H1 (cell line): ENCODE results near the gene DCN. TPM values are rescaled to one million over a fixed set of nuclear protein-coding genes. Genes with fewer than 3 reads are reported as not detected.

Experiments used
- CTCF ChIA-PET: fragments of 300-600 bp; sonication (Branson Sonifier 250); formaldehyde crosslinking; loops from one replicate; lab custom pipeline; 2021; ENCODE audit not compliant: partially characterized antibody; lab: Charles Lee
- POLR2A ChIA-PET: fragments of 300-600 bp; sonication (Branson Sonifier 250); formaldehyde crosslinking; loops from one replicate; lab custom pipeline; 2021; ENCODE audit warnings: inconsistent platforms; ENCODE audit not compliant: partially characterized antibody; lab: Charles Lee
- DNase-seq, 2 experiments: peaks; one replicate each; pipeline versions ENCODE4 v3.0.0 to v3.0.0-alpha.2; 2010 to 2022; ENCODE audit warnings: low spot score in 2 of 2, low read depth in 1 of 2, mixed read lengths in 1 of 2
- FAIRE-seq: peaks from 2 replicates; lab custom pipeline; 2011; peaks lifted over from hg19 to GRCh38; lab: Jason Lieb, UNC
- H2AFZ ChIP-seq: 2 replicates; pipeline ENCODE4 v1.8.1; 2012; ENCODE audit warnings: low read length, inconsistent platforms
- H2AK5ac ChIP-seq: 2 replicates; pipeline ENCODE4 v1.6.1; 2013; ENCODE audit warnings: low read depth, low read length
- H2BK120ac ChIP-seq: replicated peaks from 2 replicates; pipeline ENCODE3; 2013; ENCODE audit warnings: low read depth, low read length, inconsistent platforms
- H2BK12ac ChIP-seq: 2 replicates; pipeline ENCODE4 v1.6.1; 2013; ENCODE audit warnings: low read depth, low read length
- H2BK15ac ChIP-seq: 2 replicates; pipeline ENCODE4 v1.6.1; 2013; ENCODE audit warnings: low read length
- H2BK20ac ChIP-seq: 2 replicates; pipeline ENCODE4 v1.6.1; 2013; ENCODE audit warnings: low read length
- H2BK5ac ChIP-seq: 2 replicates; pipeline ENCODE4 v1.6.1; 2013; ENCODE audit warnings: low read depth, low read length
- H3K14ac ChIP-seq: 2 replicates; pipeline ENCODE4 v1.6.1; 2013; ENCODE audit warnings: inconsistent platforms; ENCODE audit not compliant: insufficient read length
- H3K18ac ChIP-seq: 2 replicates; pipeline ENCODE4 v1.6.1; 2013; ENCODE audit warnings: low read length; ENCODE audit errors: extremely low read depth
- H3K23ac ChIP-seq: 2 replicates; pipeline ENCODE4 v1.6.1; 2013; ENCODE audit warnings: inconsistent platforms; ENCODE audit not compliant: insufficient read length
- H3K23me2 ChIP-seq: 2 replicates; pipeline ENCODE4 v1.6.1; 2013; ENCODE audit warnings: low read depth, low read length
- H3K27ac ChIP-seq: 2 replicates; pipeline ENCODE4 v1.6.1; 2011; ENCODE audit warnings: low read depth, low read length, inconsistent platforms
- H3K27me3 ChIP-seq, 4 experiments: replicated peaks in 1 of 4; 1 replicate in 1 of 4; 2 replicates in 3 of 4; pipeline versions ENCODE4 v1.6.1 to v1.8.1; 2011 to 2013; ENCODE audit warnings: low read length in 3 of 4, mild to moderate bottlenecking in 3 of 4, inconsistent platforms in 2 of 4, mixed read lengths in 2 of 4, moderate library complexity in 1 of 4; ENCODE audit not compliant: control insufficient read depth in 3 of 4, insufficient read depth in 3 of 4; ENCODE audit errors: extremely low read depth in 1 of 4
- H3K36me3 ChIP-seq, 4 experiments: 2 replicates each; pipeline versions ENCODE4 v1.6.1 to v1.8.1; 2011 to 2013; ENCODE audit warnings: mild to moderate bottlenecking in 4 of 4, low read length in 3 of 4, moderate library complexity in 2 of 4, control low read depth in 1 of 4, inconsistent platforms in 1 of 4; ENCODE audit not compliant: insufficient read depth in 4 of 4, control insufficient read depth in 2 of 4
- H3K4ac ChIP-seq: replicated peaks from 2 replicates; pipeline ENCODE3; 2013; ENCODE audit warnings: low read length, low read depth, mixed read lengths, inconsistent platforms; ENCODE audit not compliant: insufficient read length
- H3K4me1 ChIP-seq, 4 experiments: replicated peaks in 1 of 4; 1 replicate in 1 of 4; 2 replicates in 3 of 4; pipeline versions ENCODE4 v1.6.1 to v1.8.1; 2011 to 2013; ENCODE audit warnings: low read length in 3 of 4, inconsistent platforms in 2 of 4, mixed read lengths in 1 of 4; ENCODE audit not compliant: insufficient read depth in 4 of 4, control insufficient read depth in 3 of 4
- H3K4me2 ChIP-seq, 2 experiments: 2 replicates each; pipeline versions ENCODE4 v1.6.1 to v1.8.1; 2011 to 2013; ENCODE audit warnings: low read depth in 2 of 2, low read length in 2 of 2, control low read depth in 1 of 2, inconsistent platforms in 1 of 2, mild to moderate bottlenecking in 1 of 2; ENCODE audit not compliant: insufficient read depth in 1 of 2
- H3K4me3 ChIP-seq, 4 experiments: fragments of 200-600, 300-600 bp in 1 of 4; sonication (generic), shearing (Covaris generic), sonication (Bioruptor Twin) in 1 of 4; 2 replicates each; pipeline versions ENCODE4 v1.5.1 to v1.8.1; 2011 to 2016; ENCODE audit warnings: low read length in 4 of 4, low read depth in 3 of 4, control low read depth in 2 of 4, inconsistent platforms in 2 of 4, mild to moderate bottlenecking in 2 of 4, mixed read lengths in 1 of 4, moderate library complexity in 1 of 4; ENCODE audit not compliant: insufficient read depth in 2 of 4; ENCODE audit errors: extremely low read depth in 1 of 4
- H3K56ac ChIP-seq: replicated peaks from 2 replicates; pipeline ENCODE3; 2013; ENCODE audit warnings: low read depth, mild to moderate bottlenecking, mixed read lengths, low read length, inconsistent platforms; ENCODE audit not compliant: insufficient read length
- H3K79me1 ChIP-seq: 2 replicates; pipeline ENCODE4 v1.6.1; 2013; ENCODE audit warnings: low read depth, low read length, control low read depth
- H3K79me2 ChIP-seq, 2 experiments: 2 replicates each; pipeline versions ENCODE4 v1.6.1 to v1.8.1; 2012 to 2013; ENCODE audit warnings: low read length in 2 of 2, mild to moderate bottlenecking in 2 of 2, inconsistent platforms in 1 of 2; ENCODE audit not compliant: insufficient read depth in 2 of 2, control insufficient read depth in 1 of 2
- H3K9ac ChIP-seq, 4 experiments: replicated peaks in 1 of 4; 1 replicate in 1 of 4; 2 replicates in 3 of 4; pipeline versions ENCODE4 v1.6.1 to v1.8.1; 2011 to 2013; ENCODE audit warnings: low read depth in 3 of 4, low read length in 3 of 4, control low read depth in 2 of 4, mild to moderate bottlenecking in 2 of 4, moderate library complexity in 2 of 4, inconsistent platforms in 1 of 4; ENCODE audit errors: extremely low read depth in 1 of 4
- H3K9me3 ChIP-seq, 2 experiments: 2 replicates each; pipeline versions ENCODE4 v1.6.1 to v1.8.1; 2012 to 2013; ENCODE audit warnings: mild to moderate bottlenecking in 2 of 2, moderate library complexity in 2 of 2, control low read depth in 1 of 2, inconsistent platforms in 1 of 2, low read depth in 1 of 2, low read length in 1 of 2, mixed read lengths in 1 of 2; ENCODE audit not compliant: insufficient read depth in 2 of 2
- H4K20me1 ChIP-seq, 2 experiments: replicated peaks in 1 of 2; 2 replicates each; pipeline versions ENCODE3 to v1.8.1; 2011 to 2013; ENCODE audit warnings: inconsistent platforms in 2 of 2, low read length in 2 of 2, mild to moderate bottlenecking in 1 of 2; ENCODE audit not compliant: insufficient read depth in 2 of 2, control insufficient read depth in 1 of 2
- H4K5ac ChIP-seq: 2 replicates; pipeline ENCODE4 v1.6.1; 2013; ENCODE audit warnings: low read length, low read depth, mixed read lengths, inconsistent platforms; ENCODE audit not compliant: insufficient read length
- H4K8ac ChIP-seq: 2 replicates; pipeline ENCODE4 v1.8.0; 2013; ENCODE audit warnings: mild to moderate bottlenecking, moderate library complexity, low read length, inconsistent platforms; ENCODE audit not compliant: insufficient read depth; ENCODE audit errors: extremely low read depth
- H4K91ac ChIP-seq: replicated peaks from 2 replicates; pipeline ENCODE3; 2013; ENCODE audit warnings: low read length, mixed read lengths, inconsistent platforms; ENCODE audit not compliant: insufficient read length
- CEBPB ChIP-seq: IDR thresholded peaks from 2 replicates; pipeline ENCODE4 v1.6.1; 2012; ENCODE audit warnings: low read depth, low read length
- MAX ChIP-seq: IDR thresholded peaks from 2 replicates; pipeline ENCODE4 v1.6.1; 2012; ENCODE audit warnings: inconsistent platforms
- NANOG ChIP-seq: IDR thresholded peaks from 2 replicates; pipeline ENCODE4 v1.6.1; 2011; ENCODE audit warnings: low read length, low read depth, mild to moderate bottlenecking, inconsistent platforms; ENCODE audit not compliant: insufficient read depth, poor library complexity, severe bottlenecking
- SAP30 ChIP-seq: fragments of 300-600 bp; sonication (generic); IDR thresholded peaks from 2 replicates; pipeline ENCODE4 v1.7.1; 2012; ENCODE audit warnings: low read length, moderate library complexity, mild to moderate bottlenecking, inconsistent platforms; ENCODE audit not compliant: insufficient read depth, insufficient replicate concordance
- SIX5 ChIP-seq: IDR thresholded peaks from 2 replicates; pipeline ENCODE4 v1.6.1; 2011; ENCODE audit warnings: mild to moderate bottlenecking, low read depth, low read length
- TAF1 ChIP-seq: IDR thresholded peaks from 2 replicates; pipeline ENCODE4 v1.6.1; 2011; ENCODE audit warnings: mild to moderate bottlenecking, low read depth, low read length
- polyA plus RNA-seq, 7 experiments: library from polyadenylated mRNA; depleted of rRNA in 3 of 7; stranded (reverse) in 5 of 7; unstranded in 2 of 7; fragments of >200 nt in 5 of 7; fragments of 200-250 nt in 2 of 7; gene quantifications; 1 replicate in 5 of 7; 2 replicates in 1 of 7; 4 replicates in 1 of 7; pipeline versions ENCODE4 v1.2.1 to v1.2.3, GENCODE V29; 2011 to 2013; ENCODE audit warnings: missing spikeins in 2 of 7, mixed read lengths in 2 of 7
- total RNA-seq: library from RNA; stranded (reverse); fragmentation: NEBNext Ultra II Directional; extraction: Animal tissue kit (Norgen Biotek cat#: 25700); gene quantifications from 2 replicates; pipeline ENCODE4 v1.2.1, GENCODE V29; 2021

Gene DCN
- total and polyA plus RNA-seq, 2 of the 8 experiments (the other 6 are each of a cell fraction or from before 2014, with no cell fraction given), result not detected

- FAIRE-seq, result no peak
- TF ChIP-seq SAP30 (no peak), TAF1 (no peak), MAX (no peak), CEBPB (no peak), SIX5 (no peak), NANOG (no peak)
- H3K4ac ChIP-seq, result no peak overlapping the region
- no peak overlapping the region for H3K4me2 ChIP-seq
- no peak overlapping the region for H4K8ac ChIP-seq
- no peak overlapping the region for H4K5ac ChIP-seq
- ChIA-PET CTCF (no interaction called here), POLR2A (no interaction called here)
- no peaks in the 10 kb centered on the region for H3K79me2 ChIP-seq
- H3K9me3 ChIP-seq, result no peaks in the 10 kb centered on the region
- no peak overlapping the region for H3K9ac ChIP-seq
- H2AFZ ChIP-seq, result no peak overlapping the region
- H2BK15ac ChIP-seq, result no peak overlapping the region
- H3K27ac ChIP-seq, result no peak overlapping the region
- H3K27me3 ChIP-seq, result peaks cover 0 to 1% (median 0%) of the 10 kb centered on the region in 4 experiments; a peak in 1 of 7 replicates
- H3K36me3 ChIP-seq, result no peaks in the 10 kb centered on the region
- no peak overlapping the region for H4K91ac ChIP-seq
- H2BK20ac ChIP-seq, result no peak overlapping the region
- no peak overlapping the region for H3K56ac ChIP-seq
- H3K14ac ChIP-seq, result no peak overlapping the region
- no peak overlapping the region for H2BK120ac ChIP-seq
- no peaks in the 10 kb centered on the region for H3K23me2 ChIP-seq
- no peaks in the 10 kb centered on the region for H3K79me1 ChIP-seq
- H3K4me3 ChIP-seq, result no peak overlapping the region
- no peak overlapping the region for H2BK5ac ChIP-seq
- H2AK5ac ChIP-seq, result no peak overlapping the region
- no peaks in the 10 kb centered on the region for H4K20me1 ChIP-seq
- no peak overlapping the region for H2BK12ac ChIP-seq
- no peak for DNase-seq
- H3K23ac ChIP-seq, result no peak overlapping the region
- no peak overlapping the region for H3K18ac ChIP-seq
- no peaks in the 10 kb centered on the region for H3K4me1 ChIP-seq
Observed at GRCh38 chr12:91219511-91219910, 36.9 kb upstream of the DCN start.
